Measurements from ENCODE around the gene ALDH3A1. TPM values are rescaled to one million over a fixed set of nuclear protein-coding genes. Genes with fewer than 3 reads are reported as not detected.

ALDH3A1 gene
- polyA plus RNA-seq, 3 donors, result not detected

DNA sequence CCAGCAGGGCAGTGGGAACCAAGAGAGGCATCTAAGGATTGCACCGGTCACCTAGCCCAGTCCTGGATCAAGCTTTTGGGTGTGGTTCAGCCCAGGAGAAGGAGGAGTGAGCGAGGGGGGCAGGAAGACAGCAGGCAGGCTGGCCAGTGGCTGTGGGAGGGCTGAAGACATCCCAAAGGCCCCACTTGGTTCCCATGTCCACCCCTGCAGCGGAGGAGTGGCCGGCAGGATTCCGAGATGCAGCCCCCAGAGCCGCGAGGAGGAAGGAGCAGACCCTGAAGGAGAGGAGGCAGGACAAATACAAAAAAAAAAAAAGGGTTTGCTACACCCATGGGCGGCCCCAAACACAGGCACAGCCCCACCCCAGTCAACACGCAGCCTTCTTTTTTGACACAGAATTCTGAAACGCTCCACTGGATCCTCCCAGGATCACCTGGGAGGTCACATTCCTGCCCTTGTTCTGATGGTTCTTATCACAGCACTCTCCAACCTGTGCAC, 30.6 kb downstream of the ALDH3A1 start:
- H4K20me1 ChIP-seq (ENCODE audit: insufficient read depth, low read length), result no peaks in the 10 kb centered on the region
- H3K27ac ChIP-seq (ENCODE audit: low read depth in 1 of 2, low read length in 2 of 2), result no peak overlapping the region
- Mint-ChIP-seq H3K4me1 (peaks cover 10% of the 10 kb centered on the region), H3K4me3 (no peak overlapping the region), H3K36me3 (no peaks in the 10 kb centered on the region), H3K27me3 (ENCODE audit: low read depth in 3 of 3) (peaks cover 0 to 8% (median 0%) of the 10 kb centered on the region in 3 donors), H3K9me3 (no peaks in the 10 kb centered on the region), H3K27ac (no peak overlapping the region)
- H3K9ac ChIP-seq (ENCODE audit: insufficient read depth, low read length, poor library complexity, severe bottlenecking), result no peak overlapping the region
- no peak for DNase-seq
- 95% methylated on average over 7 of the region's 10 CpGs for WGBS (ENCODE audit: insufficient coverage)
- peaks cover 9 to 13% of the 10 kb centered on the region in 2 donors for H3K4me1 ChIP-seq (ENCODE audit: control insufficient read depth in 1 of 2, insufficient read depth in 2 of 2, low read length in 2 of 2)
- no peaks in the 10 kb centered on the region for H3K27me3 ChIP-seq (ENCODE audit: control insufficient read depth in 2 of 2, insufficient read depth in 2 of 2, low read length in 2 of 2)
- H2AFZ ChIP-seq (ENCODE audit: insufficient read depth, low read depth, low read length, poor library complexity, severe bottlenecking), result no peak overlapping the region
- intact Hi-C loops (cut with micrococcal nuclease), result no loop called here
- H3K9me3 ChIP-seq (replicated peaks in 1 of 2; ENCODE audit: control insufficient read depth in 1 of 2, insufficient read depth in 1 of 2, low read length in 2 of 2), result no peaks in the 10 kb centered on the region
- H3K36me3 ChIP-seq (replicated peaks in 1 of 2; ENCODE audit: control insufficient read depth in 1 of 2, insufficient read depth in 2 of 2, low read length in 2 of 2), result no peaks in the 10 kb centered on the region
- TF ChIP-seq, protein P1, sequence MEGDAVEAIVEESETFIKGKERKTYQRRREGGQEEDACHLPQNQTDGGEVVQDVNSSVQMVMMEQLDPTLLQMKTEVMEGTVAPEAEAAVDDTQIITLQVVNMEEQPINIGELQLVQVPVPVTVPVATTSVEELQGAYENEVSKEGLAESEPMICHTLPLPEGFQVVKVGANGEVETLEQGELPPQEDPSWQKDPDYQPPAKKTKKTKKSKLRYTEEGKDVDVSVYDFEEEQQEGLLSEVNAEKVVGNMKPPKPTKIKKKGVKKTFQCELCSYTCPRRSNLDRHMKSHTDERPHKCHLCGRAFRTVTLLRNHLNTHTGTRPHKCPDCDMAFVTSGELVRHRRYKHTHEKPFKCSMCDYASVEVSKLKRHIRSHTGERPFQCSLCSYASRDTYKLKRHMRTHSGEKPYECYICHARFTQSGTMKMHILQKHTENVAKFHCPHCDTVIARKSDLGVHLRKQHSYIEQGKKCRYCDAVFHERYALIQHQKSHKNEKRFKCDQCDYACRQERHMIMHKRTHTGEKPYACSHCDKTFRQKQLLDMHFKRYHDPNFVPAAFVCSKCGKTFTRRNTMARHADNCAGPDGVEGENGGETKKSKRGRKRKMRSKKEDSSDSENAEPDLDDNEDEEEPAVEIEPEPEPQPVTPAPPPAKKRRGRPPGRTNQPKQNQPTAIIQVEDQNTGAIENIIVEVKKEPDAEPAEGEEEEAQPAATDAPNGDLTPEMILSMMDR (IDR thresholded peaks at IDR 0.05), result no peak
- H3K4me2 ChIP-seq (replicated peaks; ENCODE audit: extremely low read depth, low read length, poor library complexity, severe bottlenecking), result no peak overlapping the region
- no peak overlapping the region for H3K4me3 ChIP-seq (replicated peaks in 1 of 3; ENCODE audit: low read depth in 2 of 3, low read length in 3 of 3)
- no peaks in the 10 kb centered on the region for H3K79me2 ChIP-seq (ENCODE audit: insufficient read depth, low read length)

DNA sequence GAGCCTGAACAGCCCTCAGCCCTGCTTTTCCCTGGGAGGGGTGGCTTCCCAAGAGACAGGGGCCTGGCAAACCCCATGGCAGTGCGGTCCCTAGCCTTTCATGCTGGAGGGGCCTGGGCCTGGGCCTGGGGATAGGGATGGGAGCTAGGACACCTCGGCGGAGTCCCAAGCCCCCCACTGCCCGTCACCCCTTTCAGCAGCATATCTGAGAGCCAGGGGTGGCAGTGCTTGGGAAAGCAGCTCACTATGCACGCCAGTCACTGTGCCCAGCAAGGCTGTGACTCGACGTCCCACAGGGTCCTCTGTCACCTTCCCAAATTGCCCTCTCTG, 31.1 kb downstream of the ALDH3A1 start:
- Mint-ChIP-seq H3K27me3 (ENCODE audit: low read depth in 3 of 3) (peaks cover 0 to 4% (median 0%) of the 10 kb centered on the region in 3 donors), H3K36me3 (no peaks in the 10 kb centered on the region), H3K4me3 (no peak overlapping the region), H3K27ac (no peak overlapping the region), H3K4me1 (peaks cover 10% of the 10 kb centered on the region), H3K9me3 (no peaks in the 10 kb centered on the region)
- Histone ChIP-seq H2AFZ (ENCODE audit: insufficient read depth, low read depth, low read length, poor library complexity, severe bottlenecking) (no peak overlapping the region), H3K27ac (ENCODE audit: low read depth in 1 of 2, low read length in 2 of 2) (no peak overlapping the region), H3K27me3 (ENCODE audit: control insufficient read depth in 2 of 2, insufficient read depth in 2 of 2, low read length in 2 of 2) (no peaks in the 10 kb centered on the region), H3K9ac (ENCODE audit: insufficient read depth, low read length, poor library complexity, severe bottlenecking) (no peak overlapping the region), H4K20me1 (ENCODE audit: insufficient read depth, low read length) (no peaks in the 10 kb centered on the region), H3K4me3 (replicated peaks in 1 of 3; ENCODE audit: low read depth in 2 of 3, low read length in 3 of 3) (no peak overlapping the region), H3K79me2 (ENCODE audit: insufficient read depth, low read length) (no peaks in the 10 kb centered on the region), H3K36me3 (replicated peaks in 1 of 2; ENCODE audit: control insufficient read depth in 1 of 2, insufficient read depth in 2 of 2, low read length in 2 of 2) (no peaks in the 10 kb centered on the region), H3K4me2 (replicated peaks; ENCODE audit: extremely low read depth, low read length, poor library complexity, severe bottlenecking) (no peak overlapping the region), H3K9me3 (replicated peaks in 1 of 2; ENCODE audit: control insufficient read depth in 1 of 2, insufficient read depth in 1 of 2, low read length in 2 of 2) (no peaks in the 10 kb centered on the region), H3K4me1 (ENCODE audit: control insufficient read depth in 1 of 2, insufficient read depth in 2 of 2, low read length in 2 of 2) (peaks cover 9 to 13% of the 10 kb centered on the region in 2 donors)
- WGBS (ENCODE audit: insufficient coverage), result 98% methylated on average over 6 of the region's 7 CpGs
- intact Hi-C loops (cut with micrococcal nuclease), result no loop called here
- TF ChIP-seq, protein P1 (IDR thresholded peaks at IDR 0.05), result no peak
- DNase-seq, result no peak
